AG04449 (cell line): Measurements from ENCODE around the gene RAX.

ENCODE experiments used
- CTCF ChIA-PET: fragments of 350-600 bp; formaldehyde crosslinking; extraction: SDS; loops from one replicate; lab custom pipeline; 2021; ENCODE audit warnings: antibody characterized with exemption; lab: Yijun Ruan, JAX
- POLR2A ChIA-PET: fragments of 400-600, 350-600 bp; formaldehyde crosslinking; extraction: SDS; loops from one replicate; lab custom pipeline; 2020; ENCODE audit warnings: antibody characterized with exemption, inconsistent platforms; lab: Yijun Ruan, JAX
- DNase-seq: peaks from one replicate; pipeline ENCODE4 v3.0.0-alpha.2; 2010; ENCODE audit warnings: low read depth, low spot score
- H3K4me3 ChIP-seq: 2 replicates; pipeline ENCODE4 v1.5.1; 2011; ENCODE audit warnings: low read depth, mild to moderate bottlenecking, control low read depth, low read length
- CTCF ChIP-seq: IDR thresholded peaks from one replicate; pipeline ENCODE4 v1.5.1; 2011; ENCODE audit warnings: mild to moderate bottlenecking, moderate library complexity, low read length, control low read depth, inconsistent platforms; ENCODE audit not compliant: insufficient read depth; ENCODE audit errors: missing control alignments

Gene RAX

GRCh38 chr18:59272221-59272888 is 899 bp downstream of the RAX start:
- POLR2A ChIA-PET, result no interaction called here

GRCh38 chr18:59271606-59272220 is 1.5 kb downstream of the RAX start:
- CTCF ChIA-PET, result interaction anchor here (0.7 to 5.2 kb wide), 7 partner anchors 8 to 188 kb away, joined by 3 to 24 read pairs (median 4); no protein-coding TSS in a partner anchor
- POLR2A ChIA-PET, result no interaction called here
- H3K4me3 ChIP-seq, result no peak overlapping the region
- no peak for DNase-seq
- no peak for TF ChIP-seq CTCF

More at GRCh38 chr18:59272221-59272888, 899 bp downstream of the RAX start:
- H3K4me3 ChIP-seq, result peak overlapping the region; percentile 23
- DNase-seq, result no peak
- no peak for TF ChIP-seq CTCF
- CTCF ChIA-PET, result interaction anchor here (1.0 to 5.2 kb wide), 7 partner anchors 9 to 188 kb away, joined by 3 to 24 read pairs (median 6); no protein-coding TSS in a partner anchor

- ChIA-PET POLR2A (no interaction called here), CTCF (interaction anchor here (0.7 to 5.2 kb wide), 6 partner anchors 12 to 193 kb away, joined by 3 to 24 read pairs (median 4); no protein-coding TSS in a partner anchor)
- no peak overlapping the region for H3K4me3 ChIP-seq
- no peak for TF ChIP-seq CTCF
- DNase-seq, result no peak
These were observed 2.5 kb downstream of the RAX start for GRCh38 chr18:59270689-59271257.

- no peak overlapping the region for H3K4me3 ChIP-seq
- DNase-seq, result no peak
- POLR2A ChIA-PET, result no interaction called here
- no peak for TF ChIP-seq CTCF
- CTCF ChIA-PET, result interaction anchor here (0.6 to 5.2 kb wide), 9 partner anchors 9 to 192 kb away, joined by 3 to 24 read pairs (median 4); no protein-coding TSS in a partner anchor
These were observed 3.6 kb downstream of the RAX start for GRCh38 chr18:59269563-59270119.

- no peak overlapping the region for H3K4me3 ChIP-seq
- DNase-seq, result no peak
- TF ChIP-seq CTCF, result no peak
- ChIA-PET POLR2A (no interaction called here), CTCF (interaction anchor here (0.7 to 6.1 kb wide), 8 partner anchors 10 to 199 kb away, joined by 3 to 29 read pairs (median 6); no protein-coding TSS in a partner anchor)
These were observed 4.3 kb downstream of the RAX start for GRCh38 chr18:59268721-59269562.
